Measurements from ENCODE around the gene TTC39C.
"Not testable (repeated sequence)": the region's sequence is repeated elsewhere in the genome, so short reads cannot be mapped to it uniquely, and the experiment has no call there.

TTC39C gene

GRCh38 chr18:24018299-24018886, 3.8 kb downstream of the TTC39C start:
- DNase-seq: no peak

- DNase-seq: peak in 3 of 4 experiments; percentile 11 to 45 (median 37)
Observed at GRCh38 chr18:24019641-24020331, 5.2 kb downstream of the TTC39C start.

GRCh38 chr18:24021505-24021904, 7.0 kb downstream of the TTC39C start:
- no peak for DNase-seq

- DNase-seq: no peak
Observed at GRCh38 chr18:24022161-24022560, 7.6 kb downstream of the TTC39C start.

GRCh38 chr18:24023185-24023814, 8.7 kb downstream of the TTC39C start:
- no peak for DNase-seq

GRCh38 chr18:24024425-24024824, 9.9 kb downstream of the TTC39C start:
- DNase-seq: no peak

- DNase-seq: no peak
Observed at GRCh38 chr18:24026457-24026856, 11.9 kb downstream of the TTC39C start.

- DNase-seq: no peak
Observed at GRCh38 chr18:24027156-24027827, 12.7 kb downstream of the TTC39C start.

GRCh38 chr18:24028946-24029345, 14.4 kb downstream of the TTC39C start:
- not testable (repeated sequence) for DNase-seq

GRCh38 chr18:24031318-24031717, 16.8 kb downstream of the TTC39C start:
- no peak for DNase-seq

- no peak for DNase-seq
Observed at GRCh38 chr18:24031916-24032315, 17.4 kb downstream of the TTC39C start.

- no peak for DNase-seq
Observed at GRCh38 chr18:24033641-24034412, 19.3 kb downstream of the TTC39C start.

- no peak for DNase-seq
Observed at GRCh38 chr18:24035316-24035715, 20.8 kb downstream of the TTC39C start.

GRCh38 chr18:24039671-24040070, 25.1 kb downstream of the TTC39C start:
- DNase-seq: no peak

- no peak for DNase-seq
Observed at GRCh38 chr18:24041691-24042090, 27.1 kb downstream of the TTC39C start.

GRCh38 chr18:24043403-24043802, 28.8 kb downstream of the TTC39C start:
- DNase-seq: no peak

- DNase-seq: no peak
Observed at GRCh38 chr18:24048261-24048660, 33.7 kb downstream of the TTC39C start.

- DNase-seq: no peak
Observed at GRCh38 chr18:24049142-24049541, 34.6 kb downstream of the TTC39C start.

GRCh38 chr18:24051031-24051947, 36.7 kb downstream of the TTC39C start:
- DNase-seq: no peak

- no peak for DNase-seq
Observed at GRCh38 chr18:24052053-24052452, 37.5 kb downstream of the TTC39C start.

- no peak for DNase-seq
Observed at GRCh38 chr18:24053211-24053610, 38.7 kb downstream of the TTC39C start.

- DNase-seq: no peak
Observed at GRCh38 chr18:24054130-24054529, 39.6 kb downstream of the TTC39C start.

Measured in activated CD4-positive, CD25-positive, alpha-beta regulatory T cell (primary cell).